ENCODE data around the gene CTNNA3.

DNA sequence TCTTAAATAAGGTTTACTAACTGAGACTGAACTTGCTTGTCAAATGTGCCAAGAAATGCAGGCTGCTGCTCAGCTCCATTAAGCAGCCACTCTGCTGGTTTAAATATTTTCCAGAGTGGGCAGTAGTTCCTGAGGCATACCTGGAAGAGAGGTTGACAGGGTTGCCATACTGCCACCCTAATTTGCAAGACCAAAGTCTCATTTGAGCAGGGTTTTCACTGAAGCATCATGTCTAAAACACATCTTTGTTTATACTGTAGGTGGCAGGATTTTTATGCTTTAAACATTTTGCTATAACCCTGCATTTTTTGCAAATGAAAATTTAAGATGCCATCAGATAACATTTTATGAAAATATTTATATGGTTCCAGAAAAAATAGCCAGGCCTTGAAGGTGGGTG, 1388.2 kb downstream of the CTNNA3 start:
- TF ChIP-seq, protein P1, sequence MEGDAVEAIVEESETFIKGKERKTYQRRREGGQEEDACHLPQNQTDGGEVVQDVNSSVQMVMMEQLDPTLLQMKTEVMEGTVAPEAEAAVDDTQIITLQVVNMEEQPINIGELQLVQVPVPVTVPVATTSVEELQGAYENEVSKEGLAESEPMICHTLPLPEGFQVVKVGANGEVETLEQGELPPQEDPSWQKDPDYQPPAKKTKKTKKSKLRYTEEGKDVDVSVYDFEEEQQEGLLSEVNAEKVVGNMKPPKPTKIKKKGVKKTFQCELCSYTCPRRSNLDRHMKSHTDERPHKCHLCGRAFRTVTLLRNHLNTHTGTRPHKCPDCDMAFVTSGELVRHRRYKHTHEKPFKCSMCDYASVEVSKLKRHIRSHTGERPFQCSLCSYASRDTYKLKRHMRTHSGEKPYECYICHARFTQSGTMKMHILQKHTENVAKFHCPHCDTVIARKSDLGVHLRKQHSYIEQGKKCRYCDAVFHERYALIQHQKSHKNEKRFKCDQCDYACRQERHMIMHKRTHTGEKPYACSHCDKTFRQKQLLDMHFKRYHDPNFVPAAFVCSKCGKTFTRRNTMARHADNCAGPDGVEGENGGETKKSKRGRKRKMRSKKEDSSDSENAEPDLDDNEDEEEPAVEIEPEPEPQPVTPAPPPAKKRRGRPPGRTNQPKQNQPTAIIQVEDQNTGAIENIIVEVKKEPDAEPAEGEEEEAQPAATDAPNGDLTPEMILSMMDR (IDR thresholded peaks at IDR 0.05), result peak in 2 of 3 experiments; percentile 14 to 17
- TF ChIP-seq POLR2A (IDR thresholded peaks at IDR 0.05), result no peak

All from testis (tissue), 2 donors.